SK-N-SH treated with all-trans-retinoic acid at 6 μM for 48 hours (cell line): Measurements from ENCODE around the gene CEACAM4.

ENCODE experiments used
- ATAC-seq: fragments of 200-7000 bp; cut with Tn5 transposase; 3 replicates; pipeline ENCODE4 v1.9.1; 2020; ENCODE audit warnings: mild to moderate bottlenecking, moderate library complexity
- ARNTL ChIP-seq: fragments of 450-650 bp; formaldehyde crosslinking; IDR thresholded peaks from 2 replicates; pipeline ENCODE4 v1.5.0; 2020; ENCODE audit warnings: low read depth, mild to moderate bottlenecking, moderate library complexity, borderline replicate concordance
- BACH2 ChIP-seq: fragments of 250-450 bp; sonication (Bioruptor Pico); IDR thresholded peaks from 2 replicates; pipeline ENCODE4 v1.9.0; 2021; ENCODE audit warnings: mild to moderate bottlenecking, borderline replicate concordance
- CREB5 ChIP-seq: fragments of 250-450 bp; sonication (Bioruptor Pico); IDR thresholded peaks from 2 replicates; pipeline ENCODE4 v1.5.1; 2020; ENCODE audit warnings: low read depth, mild to moderate bottlenecking, moderate library complexity
- CSRNP3 ChIP-seq: fragments of 250-450 bp; sonication (Bioruptor Pico); IDR thresholded peaks from 2 replicates; pipeline ENCODE4 v1.5.1; 2021; ENCODE audit warnings: mild to moderate bottlenecking, moderate library complexity
- ESRRG ChIP-seq: fragments of 250-450 bp; sonication (Bioruptor Pico); IDR thresholded peaks from 2 replicates; pipeline ENCODE4 v1.6.1; 2021; ENCODE audit warnings: mild to moderate bottlenecking
- ISL1 ChIP-seq: fragments of 250-450 bp; sonication (Bioruptor Pico); IDR thresholded peaks from 2 replicates; pipeline ENCODE4 v2.1.2; 2022; ENCODE audit warnings: mild to moderate bottlenecking, moderate library complexity
- OSR1 ChIP-seq: fragments of 250-450 bp; sonication (Bioruptor Pico); IDR thresholded peaks from 2 replicates; pipeline ENCODE4 v1.8.0; 2022; ENCODE audit warnings: moderate library complexity, mild to moderate bottlenecking, inconsistent platforms
- PATZ1 ChIP-seq: fragments of 250-450 bp; sonication (Bioruptor Pico); IDR thresholded peaks from 2 replicates; pipeline ENCODE4 v1.8.0; 2020; ENCODE audit warnings: mild to moderate bottlenecking, moderate library complexity, borderline replicate concordance
- POU6F1 ChIP-seq: fragments of 250-450 bp; sonication (Bioruptor Pico); IDR thresholded peaks from 2 replicates; pipeline ENCODE4 v1.8.0; 2021; ENCODE audit warnings: low read depth, mild to moderate bottlenecking, moderate library complexity, borderline replicate concordance
- PPARA ChIP-seq: fragments of 250-450 bp; sonication (Bioruptor Pico); IDR thresholded peaks from 2 replicates; pipeline ENCODE4 v1.5.0; 2020; ENCODE audit warnings: mild to moderate bottlenecking, borderline replicate concordance
- SNAI2 ChIP-seq: fragments of 250-450 bp; sonication (Bioruptor Pico); IDR thresholded peaks from 2 replicates; pipeline ENCODE4 v1.5.0; 2020; ENCODE audit warnings: mild to moderate bottlenecking, moderate library complexity
- TOX ChIP-seq: fragments of 250-450 bp; sonication (Bioruptor Pico); IDR thresholded peaks from 2 replicates; pipeline ENCODE4 v1.8.0; 2021; ENCODE audit warnings: mild to moderate bottlenecking, moderate library complexity, borderline replicate concordance
- TSHZ2 ChIP-seq: fragments of 250-450 bp; sonication (Bioruptor Pico); IDR thresholded peaks from 2 replicates; pipeline ENCODE4 v1.5.0; 2020; ENCODE audit warnings: mild to moderate bottlenecking, moderate library complexity
- ZC3H10 ChIP-seq: fragments of 250-450 bp; sonication (Bioruptor Pico); IDR thresholded peaks from 2 replicates; pipeline ENCODE4 v1.5.1; 2021; ENCODE audit warnings: mild to moderate bottlenecking, moderate library complexity
- ZFP3 ChIP-seq: fragments of 250-450 bp; sonication (Bioruptor Pico); IDR thresholded peaks from 2 replicates; pipeline ENCODE4 v1.5.0; 2020; ENCODE audit warnings: mild to moderate bottlenecking, moderate library complexity
- ZFP30 ChIP-seq: fragments of 450-650 bp; formaldehyde crosslinking; IDR thresholded peaks from 2 replicates; pipeline ENCODE4 v1.5.0; 2022; ENCODE audit warnings: mild to moderate bottlenecking, moderate library complexity
- ZNF565 ChIP-seq: fragments of 450-650 bp; formaldehyde crosslinking; conservative IDR thresholded peaks from 2 replicates; pipeline ENCODE4 v1.5.0; 2020; ENCODE audit warnings: low read depth, mild to moderate bottlenecking, moderate library complexity
- ZNF70 ChIP-seq: fragments of 450-650 bp; formaldehyde crosslinking; IDR thresholded peaks from 2 replicates; pipeline ENCODE4 v1.5.0; 2020; ENCODE audit warnings: mild to moderate bottlenecking, moderate library complexity

The CEACAM4 gene

GRCh38 chr19:41624937-41625336 is 1.9 kb downstream of the CEACAM4 start:
- no peak for ATAC-seq
- TF ChIP-seq ZC3H10, result no peak
- no peak for TF ChIP-seq ZFP3 (CRISPR knock-in tag)
- no peak for TF ChIP-seq CREB5 (CRISPR knock-in tag)
- no peak for TF ChIP-seq POU6F1 (CRISPR knock-in tag)
- no peak for TF ChIP-seq ISL1 (CRISPR knock-in tag)
- TF ChIP-seq TOX (CRISPR knock-in tag), result no peak
- TF ChIP-seq SNAI2, result no peak
- no peak for TF ChIP-seq OSR1 (CRISPR knock-in tag)
- TF ChIP-seq PATZ1, result no peak
- TF ChIP-seq BACH2 (CRISPR knock-in tag), result no peak
- TF ChIP-seq ZNF70 (CRISPR knock-in tag), result no peak
- TF ChIP-seq TSHZ2 (CRISPR knock-in tag), result no peak
- no peak for TF ChIP-seq ESRRG (CRISPR knock-in tag)

- TF ChIP-seq BACH2 (CRISPR knock-in tag) (no peak), SNAI2 (no peak), TSHZ2 (CRISPR knock-in tag) (no peak), POU6F1 (CRISPR knock-in tag) (no peak), ARNTL (CRISPR knock-in tag) (no peak), ZNF565 (CRISPR knock-in tag) (no peak), CREB5 (CRISPR knock-in tag) (no peak), PATZ1 (no peak), CSRNP3 (CRISPR knock-in tag) (no peak), ZFP30 (CRISPR knock-in tag) (no peak), PPARA (no peak)
- ATAC-seq, result no peak
Observed at GRCh38 chr19:41624515-41624914, 2.4 kb downstream of the CEACAM4 start.
